NK-92 treated with Interleukin-12 subunit alpha and Interleukin-12 subunit beta, amount 100 ng/mL, for 24 hours (cell line): ENCODE results near the gene RGS7.
"Not testable (repeated sequence)": the region's sequence is repeated elsewhere in the genome, so short reads cannot be mapped to it uniquely, and the experiment has no call there.

Experiments used
- DNase-seq: peaks from one replicate; lab custom pipeline; 2025; lab: John Stamatoyannopoulos, UW

Gene RGS7

GRCh38 chr1:241212628-241213027 is 144.4 kb downstream of the RGS7 start:
- DNase-seq = no peak

GRCh38 chr1:241208910-241209379 is 148.1 kb downstream of the RGS7 start:
- no peak for DNase-seq

GRCh38 chr1:241203817-241204216 is 153.2 kb downstream of the RGS7 start:
- DNase-seq = no peak

GRCh38 chr1:241202401-241202800 is 154.6 kb downstream of the RGS7 start:
- DNase-seq = no peak

- DNase-seq = no peak
Observed at GRCh38 chr1:241186716-241187115, 170.3 kb downstream of the RGS7 start.

- no peak for DNase-seq
Observed at GRCh38 chr1:241181971-241182370, 175.0 kb downstream of the RGS7 start.

GRCh38 chr1:241181471-241181870 is 175.5 kb downstream of the RGS7 start:
- DNase-seq = no peak

- DNase-seq = no peak
Observed at GRCh38 chr1:241180569-241180968, 176.4 kb downstream of the RGS7 start.

- DNase-seq = no peak
Observed at GRCh38 chr1:241177660-241178059, 179.3 kb downstream of the RGS7 start.

- no peak for DNase-seq
Observed at GRCh38 chr1:241172486-241172885, 184.5 kb downstream of the RGS7 start.

GRCh38 chr1:241171991-241172390 is 185.0 kb downstream of the RGS7 start:
- DNase-seq = no peak

- DNase-seq = no peak
Observed at GRCh38 chr1:241167121-241167630, 189.8 kb downstream of the RGS7 start.

- no peak for DNase-seq
Observed at GRCh38 chr1:241166625-241167024, 190.4 kb downstream of the RGS7 start.

GRCh38 chr1:241165256-241165655 is 191.7 kb downstream of the RGS7 start:
- DNase-seq = not testable (repeated sequence)

- no peak for DNase-seq
Observed at GRCh38 chr1:241163363-241163762, 193.6 kb downstream of the RGS7 start.

GRCh38 chr1:241161188-241161689 is 195.8 kb downstream of the RGS7 start:
- DNase-seq = no peak

- DNase-seq = no peak
Observed at GRCh38 chr1:241157435-241157834, 199.6 kb downstream of the RGS7 start.

- DNase-seq = peak; percentile 24
Observed at GRCh38 chr1:241156231-241156965, 200.6 kb downstream of the RGS7 start.

GRCh38 chr1:241145881-241146280 is 211.1 kb downstream of the RGS7 start:
- no peak for DNase-seq

GRCh38 chr1:241143765-241144442 is 213.1 kb downstream of the RGS7 start:
- no peak for DNase-seq

GRCh38 chr1:241142493-241142892 is 214.5 kb downstream of the RGS7 start:
- no peak for DNase-seq

- DNase-seq = not testable (repeated sequence)
Observed at GRCh38 chr1:241141646-241142045, 215.4 kb downstream of the RGS7 start.

GRCh38 chr1:241140670-241141069 is 216.3 kb downstream of the RGS7 start:
- no peak for DNase-seq
